ENCODE data around the gene PAPPA2. TPM values are rescaled to one million over a fixed set of nuclear protein-coding genes. Genes with fewer than 3 reads are reported as not detected.

PAPPA2 gene
- total RNA-seq, 1 donor from 2014 or later = not detected

GRCh38 chr1:176567190-176567794 is 104.3 kb downstream of the PAPPA2 start:
- no peak overlapping the region for H3K27ac Mint-ChIP-seq
- no peak overlapping the region for H3K4me3 Mint-ChIP-seq
- peaks cover 5% of the 10 kb centered on the region for H3K27me3 Mint-ChIP-seq
- TF ChIP-seq CTCF (IDR thresholded peaks at IDR 0.05) = no peak
- no peaks in the 10 kb centered on the region for H3K9me3 Mint-ChIP-seq
- intact Hi-C loops (cut with micrococcal nuclease) = no loop called here
- no peaks in the 10 kb centered on the region for H3K4me1 Mint-ChIP-seq
- ATAC-seq (ENCODE audit: low read depth) = no peak
- ChIA-PET POLR2A (no interaction called here), CTCF (no interaction called here)
- no peak for DNase-seq
- H3K36me3 Mint-ChIP-seq (ENCODE audit: low read depth) = no peaks in the 10 kb centered on the region

- intact Hi-C loops (cut with micrococcal nuclease) = no loop called here
- H3K27me3 Mint-ChIP-seq = peaks cover 5% of the 10 kb centered on the region
- DNase-seq (no peak), ATAC-seq (ENCODE audit: low read depth) (no peak)
- no peaks in the 10 kb centered on the region for H3K36me3 Mint-ChIP-seq (ENCODE audit: low read depth)
- POLR2A ChIA-PET = no interaction called here
- no peak overlapping the region for H3K27ac Mint-ChIP-seq
- no peaks in the 10 kb centered on the region for H3K9me3 Mint-ChIP-seq
- TF ChIP-seq CTCF (IDR thresholded peaks at IDR 0.05) = no peak
- CTCF ChIA-PET = no interaction called here
- H3K4me3 Mint-ChIP-seq = no peak overlapping the region
- H3K4me1 Mint-ChIP-seq = no peaks in the 10 kb centered on the region
Measured at GRCh38 chr1:176568185-176568584, 105.2 kb downstream of the PAPPA2 start.

- DNase-seq = no peak
- H3K4me1 Mint-ChIP-seq = no peaks in the 10 kb centered on the region
- no peaks in the 10 kb centered on the region for H3K36me3 Mint-ChIP-seq (ENCODE audit: low read depth)
- no peak overlapping the region for H3K27ac Mint-ChIP-seq
- peaks cover 5% of the 10 kb centered on the region for H3K27me3 Mint-ChIP-seq
- H3K9me3 Mint-ChIP-seq = no peaks in the 10 kb centered on the region
- intact Hi-C loops (cut with micrococcal nuclease) = no loop called here
- CTCF ChIA-PET = no interaction called here
- no peak for TF ChIP-seq CTCF (IDR thresholded peaks at IDR 0.05)
- no peak overlapping the region for H3K4me3 Mint-ChIP-seq
- POLR2A ChIA-PET = no interaction called here
- no peak for ATAC-seq (ENCODE audit: low read depth)
Measured at GRCh38 chr1:176574756-176575155, 111.8 kb downstream of the PAPPA2 start.

- ChIA-PET CTCF (no interaction called here), POLR2A (no interaction called here)
- Mint-ChIP-seq H3K36me3 (ENCODE audit: low read depth) (no peaks in the 10 kb centered on the region), H3K4me1 (no peaks in the 10 kb centered on the region), H3K4me3 (no peak overlapping the region), H3K27me3 (peaks cover 2% of the 10 kb centered on the region), H3K9me3 (no peaks in the 10 kb centered on the region), H3K27ac (no peak overlapping the region)
- intact Hi-C loops (cut with micrococcal nuclease) = no loop called here
- ATAC-seq (ENCODE audit: low read depth) (no peak), DNase-seq (no peak)
- no peak for TF ChIP-seq CTCF (IDR thresholded peaks at IDR 0.05)
Measured at GRCh38 chr1:176575991-176576390, 113.0 kb downstream of the PAPPA2 start.

- intact Hi-C loops (cut with micrococcal nuclease) = no loop called here
- POLR2A ChIA-PET = no interaction called here
- no peak overlapping the region for H3K27ac Mint-ChIP-seq
- H3K4me3 Mint-ChIP-seq = no peak overlapping the region
- H3K9me3 Mint-ChIP-seq = no peaks in the 10 kb centered on the region
- DNase-seq = no peak
- no peaks in the 10 kb centered on the region for H3K27me3 Mint-ChIP-seq
- no peaks in the 10 kb centered on the region for H3K36me3 Mint-ChIP-seq (ENCODE audit: low read depth)
- H3K4me1 Mint-ChIP-seq = no peaks in the 10 kb centered on the region
- TF ChIP-seq CTCF (IDR thresholded peaks at IDR 0.05) = no peak
- CTCF ChIA-PET = no interaction called here
- ATAC-seq (ENCODE audit: low read depth) = no peak
Measured at GRCh38 chr1:176576670-176577069, 113.7 kb downstream of the PAPPA2 start.
